Measurements from ENCODE around the gene SGTB.
A peak's percentile ranks its signal among the peaks of the same experiment; 100 is the strongest.
"Not testable (repeated sequence)": the region's sequence is repeated elsewhere in the genome, so short reads cannot be mapped to it uniquely, and the experiment has no call there.

The SGTB gene

DNA sequence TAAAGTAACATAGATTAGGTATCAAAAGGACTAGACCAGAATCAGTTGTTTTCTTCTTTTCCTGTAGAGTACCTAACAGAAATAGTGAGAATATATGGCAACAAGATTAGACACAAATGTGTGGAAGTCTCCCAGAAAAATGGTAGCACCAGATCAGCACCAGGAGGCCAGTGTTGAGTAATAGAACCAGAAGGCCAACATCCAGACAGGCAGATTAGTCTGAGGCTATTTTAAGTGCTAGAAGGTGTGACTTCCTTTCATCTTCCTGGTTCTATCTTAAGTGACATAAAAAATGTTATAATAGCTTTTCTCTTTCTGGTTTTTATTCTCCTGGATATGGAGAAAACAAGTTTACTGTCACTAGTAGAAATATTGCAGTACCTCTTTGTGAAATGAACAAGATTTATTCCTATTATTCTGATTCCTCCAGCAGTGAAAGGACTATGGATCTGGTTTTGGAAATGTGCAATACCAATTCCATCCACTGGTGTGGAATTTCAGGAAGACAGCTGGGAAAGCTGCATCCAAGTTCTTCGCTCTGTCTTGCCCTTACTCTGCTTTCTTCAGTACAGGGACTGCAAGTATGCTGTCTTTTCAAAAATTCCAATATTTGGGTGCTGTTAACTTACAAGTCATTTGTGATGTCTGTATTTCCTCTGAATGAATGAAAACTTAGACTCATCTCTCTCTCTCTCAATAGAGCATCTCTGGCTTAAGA, 57.9 kb downstream of the SGTB start:
- DNase-seq = no peak

DNA sequence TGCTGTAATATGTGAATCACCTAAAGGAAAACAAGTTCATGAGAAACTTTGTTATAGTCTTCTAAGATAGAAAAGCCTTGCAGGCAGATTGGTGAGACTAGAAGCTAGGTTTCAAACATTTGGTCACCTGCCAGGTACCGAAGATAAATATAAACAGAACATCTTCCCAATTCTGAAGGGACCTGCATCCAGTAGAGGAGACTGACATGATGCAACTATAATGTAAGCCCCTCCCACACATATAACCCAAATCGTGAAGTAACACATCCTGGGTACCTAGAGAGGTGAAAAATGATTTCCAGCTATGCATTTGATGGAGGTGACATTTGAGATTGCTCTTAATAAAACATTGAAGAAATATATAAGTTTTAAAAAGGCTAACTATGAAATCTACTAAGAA, 67.2 kb downstream of the SGTB start:
- DNase-seq = no peak

- DNase-seq = no peak
Measured at GRCh38 chr5:65651144-65651543, 70.8 kb downstream of the SGTB start.

DNA sequence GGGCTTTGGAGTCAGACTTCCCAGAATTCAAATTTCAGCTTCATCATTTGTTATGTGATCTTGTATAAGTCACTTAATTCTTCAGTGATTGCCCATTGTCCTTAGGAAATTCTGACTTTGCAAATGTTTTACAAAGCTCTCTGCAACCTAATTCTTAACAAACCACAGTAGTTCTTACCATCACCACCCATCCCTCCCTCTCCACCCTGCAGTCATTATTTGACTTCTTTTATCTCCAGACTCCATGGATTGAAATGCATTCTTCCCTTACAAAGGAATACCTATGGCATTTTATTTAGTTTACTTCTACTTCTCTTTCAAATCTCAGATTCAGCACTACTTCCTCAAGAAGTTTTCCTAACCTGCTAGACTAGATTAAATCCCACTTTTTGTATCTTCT, 74.0 kb downstream of the SGTB start:
- DNase-seq = no peak

GRCh38 chr5:65646938-65647337, 75.0 kb downstream of the SGTB start:
- DNase-seq = no peak

DNA sequence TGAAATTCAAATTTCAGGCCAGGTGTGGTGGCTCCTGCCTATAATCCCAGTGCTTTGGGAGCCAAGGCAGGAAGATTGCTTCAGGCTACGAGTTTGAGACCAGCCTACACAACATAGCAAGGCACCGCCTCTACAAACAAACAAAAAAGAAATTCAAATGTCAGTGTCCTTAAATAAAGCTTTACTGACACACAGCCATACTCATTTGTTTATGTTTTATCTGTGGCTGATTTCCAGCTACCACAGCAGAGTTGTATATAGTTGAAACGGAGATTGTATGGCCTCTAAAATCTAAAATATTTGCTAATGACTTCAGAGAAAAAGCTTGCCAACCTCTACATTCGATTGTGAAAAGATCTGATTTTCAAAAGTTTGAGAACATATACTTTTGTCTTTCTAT, 81.7 kb downstream of the SGTB start:
- DNase-seq = no peak

DNA sequence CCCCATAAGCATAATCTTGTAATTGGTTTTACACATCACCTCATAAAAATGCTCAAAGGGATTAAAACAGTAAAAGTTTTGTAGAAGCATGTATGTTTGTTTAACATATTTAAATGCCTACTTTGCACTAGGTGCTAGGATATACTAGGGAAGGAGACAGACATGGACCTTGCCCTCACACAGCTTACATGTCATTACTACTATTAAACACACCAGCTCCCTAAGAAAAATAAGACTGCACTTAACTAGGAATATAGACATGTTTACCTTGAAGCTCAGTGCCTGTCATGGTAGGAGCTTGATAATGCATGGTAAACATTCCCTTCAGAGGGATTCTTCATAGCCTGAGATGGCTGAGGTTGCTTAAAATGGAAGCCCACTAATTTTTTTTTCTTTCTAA, 90.9 kb downstream of the SGTB start:
- no peak for DNase-seq

- DNase-seq = no peak
Measured at GRCh38 chr5:65625743-65626142, 96.2 kb downstream of the SGTB start.

- peak; percentile 44 for DNase-seq
Measured at GRCh38 chr5:65624571-65625555, 97.0 kb downstream of the SGTB start, which contains the start of the genes SHLD3 and TRAPPC13. Gene SHLD3, plus strand, starts transcription at chr5:65625027. Its CDS starts 4,561 bp downstream, at chr5:65629588. Gene TRAPPC13, plus strand, starts transcription at chr5:65625027. Its CDS starts 34 bp downstream, at chr5:65625061.

DNA sequence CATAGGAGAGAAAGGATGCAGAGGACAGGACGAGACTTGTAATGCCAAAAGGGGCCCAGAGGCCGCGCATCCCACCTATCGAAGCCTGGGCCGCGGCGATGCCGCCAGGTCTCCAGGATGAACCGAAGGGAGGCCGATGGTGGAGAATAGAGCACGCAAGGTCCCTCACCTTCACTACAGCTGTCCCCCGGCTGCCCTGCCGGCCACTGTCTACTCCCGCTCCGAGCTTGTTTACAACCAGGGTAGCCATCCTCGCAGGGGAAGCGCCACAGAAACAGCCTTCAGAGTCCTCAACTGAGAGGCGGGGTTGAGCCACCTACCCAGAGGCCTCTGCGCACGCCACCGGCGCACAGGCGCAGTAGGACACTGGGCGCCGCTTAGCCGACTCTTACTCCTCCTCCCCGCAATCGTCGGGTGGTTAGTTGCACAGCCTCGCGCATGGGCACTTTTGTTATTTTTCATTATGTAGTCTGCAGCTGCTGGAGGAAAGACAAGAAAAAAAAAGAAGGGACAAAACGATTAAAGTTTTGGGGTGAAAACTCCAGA, 97.8 kb downstream of the SGTB start, which contains the start of gene TRIM23:
TSS of gene TRIM23 (minus strand) at position 309 of the 546 bp plus-strand sequence. CDS start at position 250, 59 bp downstream.
- DNase-seq = peak; percentile 83

- DNase-seq = no peak
Measured at GRCh38 chr5:65623482-65623881, 98.4 kb downstream of the SGTB start.

- DNase-seq = not testable (repeated sequence)
Measured at GRCh38 chr5:65621961-65622360, 99.9 kb downstream of the SGTB start.

DNA sequence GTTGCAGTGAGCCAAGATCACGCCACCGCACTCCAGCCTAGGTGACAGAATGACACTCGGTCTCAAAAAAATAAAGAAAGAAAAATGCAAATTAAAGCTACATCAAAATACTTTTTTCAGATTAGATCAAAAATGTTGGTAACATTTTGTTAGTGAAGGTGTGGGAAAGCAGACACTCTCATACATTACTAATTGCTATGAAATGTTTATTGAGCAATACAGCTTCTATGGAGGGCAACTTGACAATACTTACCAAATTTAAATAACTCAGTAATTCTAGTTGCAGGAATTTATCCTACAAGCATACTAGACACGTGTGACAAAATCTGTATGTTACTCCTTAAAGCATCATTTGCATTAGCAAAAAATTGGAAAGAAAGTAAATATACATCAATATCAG, 101.9 kb downstream of the SGTB start:
- DNase-seq = no peak
